Stimulated activated CD8-positive, alpha-beta memory T cell treated with anti-CD3 and anti-CD28 coated beads, Interleukin-2, amount 100 ng/mL, for 1 hour (primary cell): ENCODE measurements around the gene F10.

Source experiments
- DNase-seq, 2 donors: peaks; one replicate each; pipeline ENCODE4 v3.0.0-alpha.2; 2020; ENCODE audit warnings: low read depth in 2 of 2

F10 gene

GRCh38 chr13:113086991-113087922, 35.3 kb upstream of the F10 start:
- no peak for DNase-seq

- no peak for DNase-seq
Observed at GRCh38 chr13:113087923-113088690, 34.5 kb upstream of the F10 start.

GRCh38 chr13:113088691-113089020, 33.9 kb upstream of the F10 start:
- no peak for DNase-seq

GRCh38 chr13:113089693-113090414, 32.7 kb upstream of the F10 start:
- DNase-seq, result no peak

- DNase-seq, result no peak
Observed at GRCh38 chr13:113090415-113090770, 32.2 kb upstream of the F10 start.

GRCh38 chr13:113090806-113091205, 31.8 kb upstream of the F10 start:
- DNase-seq, result no peak

- no peak for DNase-seq
Observed at GRCh38 chr13:113091211-113091771, 31.3 kb upstream of the F10 start.

- no peak for DNase-seq
Observed at GRCh38 chr13:113091891-113092775, 30.5 kb upstream of the F10 start.

- DNase-seq, result no peak
Observed at GRCh38 chr13:113092776-113093579, 29.6 kb upstream of the F10 start.

GRCh38 chr13:113093580-113094409, 28.8 kb upstream of the F10 start:
- no peak for DNase-seq

- no peak for DNase-seq
Observed at GRCh38 chr13:113094410-113094800, 28.2 kb upstream of the F10 start.

- no peak for DNase-seq
Observed at GRCh38 chr13:113095146-113096051, 27.2 kb upstream of the F10 start.

GRCh38 chr13:113096052-113096744, 26.4 kb upstream of the F10 start:
- DNase-seq, result no peak

- DNase-seq, result no peak
Observed at GRCh38 chr13:113096745-113097305, 25.8 kb upstream of the F10 start.

GRCh38 chr13:113097651-113098050, 24.9 kb upstream of the F10 start:
- no peak for DNase-seq

- no peak for DNase-seq
Observed at GRCh38 chr13:113098162-113098732, 24.4 kb upstream of the F10 start.

GRCh38 chr13:113099142-113099541, 23.5 kb upstream of the F10 start:
- no peak for DNase-seq
